Pancreas (tissue), 8 donors: ENCODE data around the gene FCF1. TPM values are rescaled to one million over a fixed set of nuclear protein-coding genes. Genes with fewer than 3 reads are reported as not detected.

Source experiments
- polyA plus RNA-seq, 2 donors: library from polyadenylated mRNA; stranded (reverse); fragments of 200-250 nt; gene quantifications; one replicate each; pipeline ENCODE4 v1.2.3, GENCODE V29; 2013
- total RNA-seq, 6 donors: library from RNA; stranded (reverse); fragmentation: NEBNext Ultra II Directional in 4 of 6; extraction: Animal tissue kit (Norgen Biotek cat#: 25700) in 4 of 6; gene quantifications; one replicate each; pipeline versions ENCODE4 v1.2.1 to v1.2.4, GENCODE V29; 2021 to 2023
- donor health status: healthy with polysubstance abuse.
- donor health status: DM: no; HTN: no; CAD: no; lungs with moderate emphysema.
- donor health status: DM: no; HTN: no; CAD: no.
- donor health status: Bipolar disorder and iron deficiency.
- donor health status: DM: yes; HTN: yes; CAD: no.
- donor health status: DM: no; HTN: no; CAD: no.
- donor health status: DM: no; HTN: no; CAD: no.
- donor health status: DM: yes; HTN: yes; CAD: no.

The FCF1 gene
- total and polyA plus RNA-seq, 8 donors = 2.5 to 26.9 (median 15.1) TPM

Other genes with a start within 250 kb of the FCF1 start
- 100 to 1,000 TPM in 2 of 6 donors, 10 to 100 TPM in 4; 33.6 to 137 (median 50.7) TPM for gene NPC2, start 219.8 kb upstream of the FCF1 start, total RNA-seq
- gene NPC2, start 219.8 kb upstream of the FCF1 start, polyA plus RNA-seq = 100 to 1,000 TPM in 1 of 2 donors, 10 to 100 TPM in 1; 58.5 to 106 TPM
- 10 to 100 TPM in 3 of 6 donors, 1 to 10 TPM in 3; 8.6 to 14.4 (median 10.0) TPM for gene ISCA2, start 219.4 kb upstream of the FCF1 start, total RNA-seq
- 10 to 100 TPM in 1 of 2 donors, 1 to 10 TPM in 1; 7.7 to 23.4 TPM for gene ISCA2, start 219.4 kb upstream of the FCF1 start, polyA plus RNA-seq
- 10 to 100 TPM in 2 of 6 donors, 1 to 10 TPM in 4; 3.3 to 18.1 (median 5.5) TPM for gene LTBP2, start 100.9 kb upstream of the FCF1 start, total RNA-seq
- gene LTBP2, start 100.9 kb upstream of the FCF1 start, polyA plus RNA-seq = 1 to 10 TPM; 1.8 to 2.5 TPM
- gene AREL1, start 64 bp upstream of the FCF1 start, total RNA-seq = 10 to 100 TPM; 11.1 to 20.9 (median 15.2) TPM
- gene AREL1, start 64 bp upstream of the FCF1 start, polyA plus RNA-seq = 10 to 100 TPM in 1 of 2 donors, 1 to 10 TPM in 1; 7.6 to 10.3 TPM
- gene YLPM1, start 50.2 kb downstream of the FCF1 start, total RNA-seq = 10 to 100 TPM; 18.2 to 33.3 (median 25.2) TPM
- 10 to 100 TPM; 14.1 to 22.2 TPM for gene YLPM1, start 50.2 kb downstream of the FCF1 start, polyA plus RNA-seq
- gene PROX2, start 163.0 kb downstream of the FCF1 start, total RNA-seq = not detected
- gene PROX2, start 163.0 kb downstream of the FCF1 start, polyA plus RNA-seq = not detected
- 10 to 100 TPM; 33.5 to 46.0 (median 39.3) TPM for gene DLST, start 168.8 kb downstream of the FCF1 start, total RNA-seq
- 10 to 100 TPM; 22.8 to 40.4 TPM for gene DLST, start 168.8 kb downstream of the FCF1 start, polyA plus RNA-seq
- 1 to 10 TPM; 4.0 to 7.7 (median 6.5) TPM for gene RPS6KL1, start 210.1 kb downstream of the FCF1 start, total RNA-seq
- 10 to 100 TPM; 14.6 to 23.8 TPM for gene RPS6KL1, start 210.1 kb downstream of the FCF1 start, polyA plus RNA-seq
- 1 to 10 TPM in 4 of 6 donors, under 1 TPM in 2; 0.73 to 4.7 (median 1.8) TPM for gene PGF, start 242.5 kb downstream of the FCF1 start, total RNA-seq
- 1 to 10 TPM; 1.5 to 1.8 TPM for gene PGF, start 242.5 kb downstream of the FCF1 start, polyA plus RNA-seq